HepG2 (cell line): ENCODE data around the gene NEU4. TPM values are rescaled to one million over a fixed set of nuclear protein-coding genes. Genes with fewer than 3 reads are reported as not detected.
A peak's percentile ranks its signal among the peaks of the same experiment; 100 is the strongest.

Source experiments
- ADNP ChIP-seq: sonication (generic); formaldehyde crosslinking; IDR thresholded peaks from 2 replicates; pipeline ENCODE4 v1.4.0; 2020; ENCODE audit warnings: missing genetic modification reagents
- CCAR2 ChIP-seq: fragments of 200-400 bp; formaldehyde crosslinking; optimal IDR thresholded peaks from 2 replicates; pipeline ENCODE3; 2018; ENCODE audit warnings: low read depth, mild to moderate bottlenecking, low read length, moderate library complexity
- ETV6 ChIP-seq: sonication (generic); formaldehyde crosslinking; conservative IDR thresholded peaks from 2 replicates; pipeline ENCODE4 v1.4.0; 2020; ENCODE audit warnings: missing genetic modification reagents
- KLF12 ChIP-seq: sonication (generic); formaldehyde crosslinking; IDR thresholded peaks from 2 replicates; pipeline ENCODE4 v1.4.0; 2020; ENCODE audit warnings: missing genetic modification reagents, borderline replicate concordance
- NFATC3 ChIP-seq: sonication (generic); formaldehyde crosslinking; IDR thresholded peaks from 2 replicates; pipeline ENCODE4 v1.5.1; 2020; ENCODE audit warnings: mild to moderate bottlenecking, missing genetic modification reagents
- PRMT3 ChIP-seq: sonication (generic); formaldehyde crosslinking; IDR thresholded peaks from 2 replicates; pipeline ENCODE4 v1.8.1; 2022; ENCODE audit warnings: low read depth, mild to moderate bottlenecking, moderate library complexity, missing genetic modification reagents, borderline replicate concordance
- ZMYM4 ChIP-seq: sonication (generic); formaldehyde crosslinking; IDR thresholded peaks from 2 replicates; pipeline ENCODE4 v1.8.1; 2023; ENCODE audit warnings: mild to moderate bottlenecking, missing genetic modification reagents
- ZNF543 ChIP-seq: sonication (generic); formaldehyde crosslinking; IDR thresholded peaks from 2 replicates; pipeline ENCODE4 v1.4.0; 2020; ENCODE audit warnings: mild to moderate bottlenecking, missing genetic modification reagents
- ZNF567 ChIP-seq: sonication (generic); formaldehyde crosslinking; IDR thresholded peaks from 2 replicates; pipeline ENCODE4 v1.8.1; 2023; ENCODE audit warnings: mild to moderate bottlenecking, missing genetic modification reagents, borderline replicate concordance
- ZNF619 ChIP-seq: sonication (generic); formaldehyde crosslinking; IDR thresholded peaks from 2 replicates; pipeline ENCODE4 v1.4.0; 2020; ENCODE audit warnings: mild to moderate bottlenecking, missing genetic modification reagents
- polyA plus RNA-seq, 8 experiments: library from polyadenylated mRNA; depleted of rRNA in 3 of 8; stranded (reverse) in 7 of 8; unstranded in 1 of 8; fragments of >200 nt; fragmentation: Illumina TruSeq in 4 of 8; extraction: Trizol in 4 of 8; gene quantifications; 2 replicates each; pipeline versions ENCODE4 v1.2.1 to v1.2.3, GENCODE V29; 2011 to 2016; ENCODE audit warnings: low read depth in 4 of 8, missing spikeins in 1 of 8, mixed read lengths in 1 of 8; ENCODE audit not compliant: insufficient read depth in 1 of 8
- total RNA-seq, 5 experiments: library from RNA; depleted of rRNA; stranded (reverse); fragments of >200 nt; fragmentation: Illumina TruSeq; extraction: Trizol; gene quantifications; 2 replicates each; pipeline ENCODE4 v1.2.3, GENCODE V29; 2016; ENCODE audit warnings: low read depth in 1 of 5
- TF ChIP-seq, protein P1 (sequence below), 2 experiments: fragments of 450-650 bp in 1 of 2; sonication (generic) in 1 of 2; formaldehyde crosslinking; IDR thresholded peaks; 2 replicates each; pipeline versions ENCODE4 v1.5.0 to v1.8.0; 2020 to 2022; ENCODE audit warnings: mild to moderate bottlenecking in 1 of 2, missing genetic modification reagents in 1 of 2
- TF ChIP-seq, protein P2 (sequence below): sonication (generic); formaldehyde crosslinking; IDR thresholded peaks from 2 replicates; pipeline ENCODE4 v1.8.1; 2023; ENCODE audit warnings: mild to moderate bottlenecking, missing genetic modification reagents
- TF ChIP-seq, protein P3 (sequence below): sonication (generic); formaldehyde crosslinking; IDR thresholded peaks from one replicate; pipeline ENCODE4 v1.5.1; 2020; ENCODE audit warnings: mild to moderate bottlenecking, missing genetic modification reagents; ENCODE audit errors: not compliant biosample characterization
- TF ChIP-seq, protein P4 (sequence below): sonication (generic); formaldehyde crosslinking; IDR thresholded peaks from 2 replicates; pipeline ENCODE4 v1.8.0; 2022; ENCODE audit warnings: mild to moderate bottlenecking, missing genetic modification reagents; ENCODE audit not compliant: insufficient replicate concordance
- TF ChIP-seq, protein P5 (sequence below): sonication (generic); formaldehyde crosslinking; IDR thresholded peaks from 2 replicates; pipeline ENCODE4 v1.5.1; 2020; ENCODE audit warnings: mild to moderate bottlenecking, missing genetic modification reagents, moderate library complexity

NEU4 gene
- total and polyA plus RNA-seq, 2 of the 13 experiments (the other 11 are each of a cell fraction or from before 2014, with no cell fraction given) = 53.5 to 107 TPM

DNA sequence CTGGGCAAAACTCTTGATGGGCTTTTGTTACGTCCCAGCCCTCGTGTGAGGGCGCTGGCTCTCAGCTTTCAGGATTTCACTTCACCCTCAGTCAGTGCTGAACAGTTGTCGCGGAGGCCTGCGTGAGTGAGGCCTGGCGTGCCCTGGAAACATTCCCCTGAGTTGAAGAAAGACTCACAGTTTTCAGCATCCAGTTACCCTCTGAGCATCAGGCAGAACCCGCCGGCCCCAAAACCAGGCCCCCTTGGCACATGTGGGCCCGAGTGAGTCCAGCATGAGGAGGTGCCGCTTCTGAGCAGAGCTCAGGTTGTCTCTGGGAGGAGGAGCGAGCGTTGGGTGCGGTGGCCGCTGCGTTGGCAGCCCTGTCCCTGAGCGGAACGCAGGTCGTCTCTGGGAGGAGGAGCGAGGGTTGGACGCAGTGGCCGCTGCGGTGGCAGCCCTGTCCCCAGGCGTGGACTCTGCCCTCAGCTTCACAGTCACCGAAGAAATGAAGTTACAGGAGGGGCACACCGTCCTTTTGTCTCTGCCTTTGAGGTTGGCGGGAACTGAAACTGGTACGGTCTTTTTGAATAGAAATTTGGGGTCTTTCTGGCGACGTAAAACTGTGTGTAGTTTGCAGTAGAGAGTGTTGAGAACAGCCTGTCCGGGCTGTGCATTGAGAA, at the start of gene NEU4 (continued):
- no peak for TF ChIP-seq CCAR2
- TF ChIP-seq, protein P1, sequence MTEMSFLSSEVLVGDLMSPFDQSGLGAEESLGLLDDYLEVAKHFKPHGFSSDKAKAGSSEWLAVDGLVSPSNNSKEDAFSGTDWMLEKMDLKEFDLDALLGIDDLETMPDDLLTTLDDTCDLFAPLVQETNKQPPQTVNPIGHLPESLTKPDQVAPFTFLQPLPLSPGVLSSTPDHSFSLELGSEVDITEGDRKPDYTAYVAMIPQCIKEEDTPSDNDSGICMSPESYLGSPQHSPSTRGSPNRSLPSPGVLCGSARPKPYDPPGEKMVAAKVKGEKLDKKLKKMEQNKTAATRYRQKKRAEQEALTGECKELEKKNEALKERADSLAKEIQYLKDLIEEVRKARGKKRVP (CRISPR knock-in tag; IDR thresholded peaks at IDR 0.05) = 0 out of 4 replicates have a peak, but pooled peaks of 1 of the 2 experiments have one; percentile 12
- TF ChIP-seq, protein P2, sequence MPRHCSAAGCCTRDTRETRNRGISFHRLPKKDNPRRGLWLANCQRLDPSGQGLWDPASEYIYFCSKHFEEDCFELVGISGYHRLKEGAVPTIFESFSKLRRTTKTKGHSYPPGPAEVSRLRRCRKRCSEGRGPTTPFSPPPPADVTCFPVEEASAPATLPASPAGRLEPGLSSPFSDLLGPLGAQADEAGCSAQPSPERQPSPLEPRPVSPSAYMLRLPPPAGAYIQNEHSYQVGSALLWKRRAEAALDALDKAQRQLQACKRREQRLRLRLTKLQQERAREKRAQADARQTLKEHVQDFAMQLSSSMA = peak; percentile 85
- TF ChIP-seq, protein P3, sequence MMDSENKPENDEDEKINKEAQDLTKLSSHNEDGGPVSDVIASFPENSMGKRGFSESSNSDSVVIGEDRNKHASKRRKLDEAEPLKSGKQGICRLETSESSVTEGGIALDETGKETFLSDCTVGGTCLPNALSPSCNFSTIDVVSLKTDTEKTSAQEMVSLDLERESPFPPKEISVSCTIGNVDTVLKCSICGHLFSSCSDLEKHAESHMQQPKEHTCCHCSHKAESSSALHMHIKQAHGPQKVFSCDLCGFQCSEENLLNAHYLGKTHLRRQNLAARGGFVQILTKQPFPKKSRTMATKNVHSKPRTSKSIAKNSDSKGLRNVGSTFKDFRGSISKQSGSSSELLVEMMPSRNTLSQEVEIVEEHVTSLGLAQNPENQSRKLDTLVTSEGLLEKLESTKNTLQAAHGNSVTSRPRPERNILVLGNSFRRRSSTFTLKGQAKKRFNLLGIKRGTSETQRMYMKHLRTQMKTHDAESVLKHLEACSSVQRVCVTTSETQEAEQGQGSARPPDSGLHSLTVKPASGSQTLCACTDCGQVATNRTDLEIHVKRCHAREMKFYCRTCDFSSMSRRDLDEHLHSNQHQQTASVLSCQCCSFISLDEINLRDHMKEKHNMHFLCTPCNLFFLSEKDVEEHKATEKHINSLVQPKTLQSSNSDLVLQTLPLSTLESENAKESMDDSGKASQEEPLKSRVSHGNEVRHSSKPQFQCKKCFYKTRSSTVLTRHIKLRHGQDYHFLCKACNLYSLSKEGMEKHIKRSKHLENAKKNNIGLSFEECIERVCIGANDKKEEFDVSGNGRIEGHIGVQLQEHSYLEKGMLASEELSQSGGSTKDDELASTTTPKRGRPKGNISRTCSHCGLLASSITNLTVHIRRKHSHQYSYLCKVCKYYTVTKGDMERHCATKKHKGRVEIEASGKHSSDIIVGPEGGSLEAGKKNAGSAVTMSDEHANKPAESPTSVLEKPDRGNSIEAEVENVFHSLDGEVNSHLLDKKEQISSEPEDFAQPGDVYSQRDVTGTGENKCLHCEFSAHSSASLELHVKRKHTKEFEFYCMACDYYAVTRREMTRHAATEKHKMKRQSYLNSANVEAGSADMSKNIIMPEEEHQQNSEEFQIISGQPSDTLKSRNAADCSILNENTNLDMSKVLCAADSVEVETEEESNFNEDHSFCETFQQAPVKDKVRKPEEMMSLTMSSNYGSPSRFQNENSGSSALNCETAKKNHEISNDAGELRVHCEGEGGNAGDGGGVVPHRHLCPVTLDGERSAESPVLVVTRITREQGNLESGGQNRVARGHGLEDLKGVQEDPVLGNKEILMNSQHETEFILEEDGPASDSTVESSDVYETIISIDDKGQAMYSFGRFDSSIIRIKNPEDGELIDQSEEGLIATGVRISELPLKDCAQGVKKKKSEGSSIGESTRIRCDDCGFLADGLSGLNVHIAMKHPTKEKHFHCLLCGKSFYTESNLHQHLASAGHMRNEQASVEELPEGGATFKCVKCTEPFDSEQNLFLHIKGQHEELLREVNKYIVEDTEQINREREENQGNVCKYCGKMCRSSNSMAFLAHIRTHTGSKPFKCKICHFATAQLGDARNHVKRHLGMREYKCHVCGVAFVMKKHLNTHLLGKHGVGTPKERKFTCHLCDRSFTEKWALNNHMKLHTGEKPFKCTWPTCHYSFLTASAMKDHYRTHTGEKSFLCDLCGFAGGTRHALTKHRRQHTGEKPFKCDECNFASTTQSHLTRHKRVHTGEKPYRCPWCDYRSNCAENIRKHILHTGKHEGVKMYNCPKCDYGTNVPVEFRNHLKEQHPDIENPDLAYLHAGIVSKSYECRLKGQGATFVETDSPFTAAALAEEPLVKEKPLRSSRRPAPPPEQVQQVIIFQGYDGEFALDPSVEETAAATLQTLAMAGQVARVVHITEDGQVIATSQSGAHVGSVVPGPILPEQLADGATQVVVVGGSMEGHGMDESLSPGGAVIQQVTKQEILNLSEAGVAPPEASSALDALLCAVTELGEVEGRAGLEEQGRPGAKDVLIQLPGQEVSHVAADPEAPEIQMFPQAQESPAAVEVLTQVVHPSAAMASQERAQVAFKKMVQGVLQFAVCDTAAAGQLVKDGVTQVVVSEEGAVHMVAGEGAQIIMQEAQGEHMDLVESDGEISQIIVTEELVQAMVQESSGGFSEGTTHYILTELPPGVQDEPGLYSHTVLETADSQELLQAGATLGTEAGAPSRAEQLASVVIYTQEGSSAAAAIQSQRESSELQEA (CRISPR knock-in tag) = peak; percentile 91
- no peak; the same call in 1 of the 2 replicates for TF ChIP-seq ZNF567 (CRISPR knock-in tag)
- TF ChIP-seq PRMT3 (CRISPR knock-in tag) = peak; percentile 79; the same call in 1 of the 2 replicates
- peak; percentile 89; the same call in 1 of the 2 replicates for TF ChIP-seq NFATC3 (CRISPR knock-in tag)
- peak; percentile 90 for TF ChIP-seq KLF12 (CRISPR knock-in tag)
- TF ChIP-seq, protein P4, sequence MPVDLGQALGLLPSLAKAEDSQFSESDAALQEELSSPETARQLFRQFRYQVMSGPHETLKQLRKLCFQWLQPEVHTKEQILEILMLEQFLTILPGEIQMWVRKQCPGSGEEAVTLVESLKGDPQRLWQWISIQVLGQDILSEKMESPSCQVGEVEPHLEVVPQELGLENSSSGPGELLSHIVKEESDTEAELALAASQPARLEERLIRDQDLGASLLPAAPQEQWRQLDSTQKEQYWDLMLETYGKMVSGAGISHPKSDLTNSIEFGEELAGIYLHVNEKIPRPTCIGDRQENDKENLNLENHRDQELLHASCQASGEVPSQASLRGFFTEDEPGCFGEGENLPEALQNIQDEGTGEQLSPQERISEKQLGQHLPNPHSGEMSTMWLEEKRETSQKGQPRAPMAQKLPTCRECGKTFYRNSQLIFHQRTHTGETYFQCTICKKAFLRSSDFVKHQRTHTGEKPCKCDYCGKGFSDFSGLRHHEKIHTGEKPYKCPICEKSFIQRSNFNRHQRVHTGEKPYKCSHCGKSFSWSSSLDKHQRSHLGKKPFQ (CRISPR knock-in tag) = peak; percentile 84
- TF ChIP-seq ZNF543 (CRISPR knock-in tag) = peak; percentile 83; the same call in 1 of the 2 replicates
- TF ChIP-seq ZMYM4 (CRISPR knock-in tag) = peak; percentile 68; the same call in 1 of the 2 replicates
- TF ChIP-seq ETV6 (CRISPR knock-in tag) = peak; percentile 62; the same call in 1 of the 2 replicates
- TF ChIP-seq, protein P5, sequence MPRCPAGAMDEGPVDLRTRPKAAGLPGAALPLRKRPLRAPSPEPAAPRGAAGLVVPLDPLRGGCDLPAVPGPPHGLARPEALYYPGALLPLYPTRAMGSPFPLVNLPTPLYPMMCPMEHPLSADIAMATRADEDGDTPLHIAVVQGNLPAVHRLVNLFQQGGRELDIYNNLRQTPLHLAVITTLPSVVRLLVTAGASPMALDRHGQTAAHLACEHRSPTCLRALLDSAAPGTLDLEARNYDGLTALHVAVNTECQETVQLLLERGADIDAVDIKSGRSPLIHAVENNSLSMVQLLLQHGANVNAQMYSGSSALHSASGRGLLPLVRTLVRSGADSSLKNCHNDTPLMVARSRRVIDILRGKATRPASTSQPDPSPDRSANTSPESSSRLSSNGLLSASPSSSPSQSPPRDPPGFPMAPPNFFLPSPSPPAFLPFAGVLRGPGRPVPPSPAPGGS = peak; percentile 98
- TF ChIP-seq ZNF619 (CRISPR knock-in tag) = no peak; the same call in 1 of the 2 replicates
- TF ChIP-seq ADNP (CRISPR knock-in tag) = 0 out of 2 replicates have a peak, but pooled peaks have one; percentile 81
